Ovary (tissue), 3 donors: Measurements from ENCODE around the gene ZIK1.

Source experiments
- CTCF ChIP-seq, 3 donors: fragments of 450-650 bp in 2 of 3; fragments of 200-600 bp in 1 of 3; IDR thresholded peaks; one replicate each; pipeline versions ENCODE4 v1.5.1 to v1.8.0; 2016 to 2022; ENCODE audit warnings: antibody characterized with exemption in 3 of 3, mild to moderate bottlenecking in 1 of 3
- EP300 ChIP-seq: sonication (generic); formaldehyde crosslinking; IDR thresholded peaks from one replicate; pipeline ENCODE4 v1.6.1; 2017; ENCODE audit warnings: antibody characterized with exemption
- POLR2A ChIP-seq: fragments of 450-650 bp; IDR thresholded peaks from one replicate; pipeline ENCODE4 v1.6.1; 2017; ENCODE audit warnings: antibody characterized with exemption, mild to moderate bottlenecking, moderate library complexity
- donor health status: DM: no; HTN: no; CAD: no.

GRCh38 chr19:57620673-57621348 lies 36.9 kb downstream of the ZIK1 start:
- TF ChIP-seq CTCF (IDR thresholded peaks at IDR 0.05) (no peak), POLR2A (no peak), EP300 (no peak)
